22Rv1 (cell line): Measurements from ENCODE around the gene ISG20L2.

Experiments used
- ZFX ChIP-seq: fragments of 450-650 bp; IDR thresholded peaks from 2 replicates; pipeline ENCODE4 v1.6.1; 2017; ENCODE audit warnings: antibody characterized with exemption, borderline replicate concordance
- TF ChIP-seq, protein P1 (sequence below): fragments of 450-650 bp; IDR thresholded peaks from 2 replicates; pipeline ENCODE4 v1.5.1; 2017; ENCODE audit warnings: mild to moderate bottlenecking

DNA sequence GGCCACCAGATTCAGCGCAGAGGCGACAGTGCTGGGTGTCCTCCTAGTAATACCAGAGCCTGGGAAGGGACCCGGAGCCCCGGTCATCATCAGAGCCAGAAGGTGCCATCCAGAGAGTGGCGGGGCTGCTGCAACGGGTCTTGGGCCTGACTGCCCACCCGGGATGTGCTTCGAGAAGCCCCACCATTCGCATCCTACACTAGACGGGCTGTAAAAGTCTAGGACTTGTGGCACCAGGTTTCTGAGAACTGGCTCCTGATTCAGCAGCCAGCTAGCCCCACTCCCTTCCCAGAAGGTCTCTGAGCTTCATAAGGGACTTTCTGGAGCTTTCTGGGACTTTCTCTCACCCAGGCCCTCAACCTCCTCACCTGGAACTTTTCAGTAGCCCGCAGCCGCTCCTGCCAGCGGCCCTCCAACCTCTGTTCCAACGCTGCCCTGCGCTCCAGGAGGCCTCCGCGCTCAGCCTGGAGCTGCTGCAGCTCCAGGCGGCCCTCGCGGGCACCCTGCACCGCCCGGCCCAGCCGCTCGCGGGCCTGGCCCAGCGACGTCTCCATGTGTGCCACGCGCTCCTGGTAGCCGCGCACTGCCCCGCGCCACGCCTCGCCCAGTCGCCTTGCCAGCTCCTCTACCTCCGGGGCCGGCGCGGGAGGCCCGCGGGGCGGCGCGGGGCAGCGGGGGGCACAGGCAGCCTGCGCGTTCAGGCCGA is 52.3 kb downstream of the ISG20L2 start:
- TF ChIP-seq, protein P1, sequence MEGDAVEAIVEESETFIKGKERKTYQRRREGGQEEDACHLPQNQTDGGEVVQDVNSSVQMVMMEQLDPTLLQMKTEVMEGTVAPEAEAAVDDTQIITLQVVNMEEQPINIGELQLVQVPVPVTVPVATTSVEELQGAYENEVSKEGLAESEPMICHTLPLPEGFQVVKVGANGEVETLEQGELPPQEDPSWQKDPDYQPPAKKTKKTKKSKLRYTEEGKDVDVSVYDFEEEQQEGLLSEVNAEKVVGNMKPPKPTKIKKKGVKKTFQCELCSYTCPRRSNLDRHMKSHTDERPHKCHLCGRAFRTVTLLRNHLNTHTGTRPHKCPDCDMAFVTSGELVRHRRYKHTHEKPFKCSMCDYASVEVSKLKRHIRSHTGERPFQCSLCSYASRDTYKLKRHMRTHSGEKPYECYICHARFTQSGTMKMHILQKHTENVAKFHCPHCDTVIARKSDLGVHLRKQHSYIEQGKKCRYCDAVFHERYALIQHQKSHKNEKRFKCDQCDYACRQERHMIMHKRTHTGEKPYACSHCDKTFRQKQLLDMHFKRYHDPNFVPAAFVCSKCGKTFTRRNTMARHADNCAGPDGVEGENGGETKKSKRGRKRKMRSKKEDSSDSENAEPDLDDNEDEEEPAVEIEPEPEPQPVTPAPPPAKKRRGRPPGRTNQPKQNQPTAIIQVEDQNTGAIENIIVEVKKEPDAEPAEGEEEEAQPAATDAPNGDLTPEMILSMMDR, result no peak
- no peak for TF ChIP-seq ZFX
